ENCODE data around the gene HCN2. TPM values are rescaled to one million over a fixed set of nuclear protein-coding genes. Genes with fewer than 3 reads are reported as not detected.

Gene HCN2
- total and polyA plus RNA-seq, 2 of the 13 experiments (the other 11 are each of a cell fraction or from before 2014, with no cell fraction given): 0.01 TPM; not detected in 1

GRCh38 chr19:633068-633785 lies 43.5 kb downstream of the HCN2 start, which contains the start of gene POLRMT (continued):
- TF ChIP-seq AHDC1 (CRISPR knock-in tag; IDR thresholded peaks at IDR 0.05; ENCODE audit: borderline replicate concordance) (0 out of 2 replicates have a peak, but pooled peaks have one; percentile 17), ZBTB39 (CRISPR knock-in tag; IDR thresholded peaks at IDR 0.05) (no peak), THAP8 (CRISPR knock-in tag; IDR thresholded peaks at IDR 0.05; ENCODE audit: borderline replicate concordance) (no peak), HNF1B (CRISPR knock-in tag; IDR thresholded peaks at IDR 0.05) (0 out of 2 replicates have a peak, but pooled peaks have one; percentile 16), MNT (IDR thresholded peaks at IDR 0.05) (peak; percentile 68), TCF12 (IDR thresholded peaks at IDR 0.05) (no peak), TCF12 (CRISPR knock-in tag; IDR thresholded peaks at IDR 0.05) (no peak), ZNF335 (CRISPR knock-in tag; IDR thresholded peaks at IDR 0.05) (peak; percentile 47; the same call in 1 of the 2 replicates), ZNF7 (CRISPR knock-in tag; IDR thresholded peaks at IDR 0.05) (no peak), KLF11 (CRISPR knock-in tag; IDR thresholded peaks at IDR 0.05) (0 out of 2 replicates have a peak, but pooled peaks have one; percentile 23), ZFX (CRISPR knock-in tag; IDR thresholded peaks at IDR 0.05; ENCODE audit: low read depth) (peak; percentile 54; the same call in 1 of the 2 replicates), ZKSCAN5 (CRISPR knock-in tag; IDR thresholded peaks at IDR 0.05) (no peak), PCBP2 (optimal IDR thresholded peaks at IDR 0.05; ENCODE audit: low read depth, low read length, poor library complexity, severe bottlenecking) (no peak), TFAP4 (IDR thresholded peaks at IDR 0.05; ENCODE audit: borderline replicate concordance, low read depth) (no peak), ZNF460 (CRISPR knock-in tag; IDR thresholded peaks at IDR 0.05; ENCODE audit: borderline replicate concordance) (no peak), NKX3-1 (CRISPR knock-in tag; IDR thresholded peaks at IDR 0.05) (peak; percentile 71)

Data from HepG2 (cell line).